NCI-H128 (cell line): Measurements from ENCODE around the gene SOCS2.
"Not testable (repeated sequence)": the region's sequence is repeated elsewhere in the genome, so short reads cannot be mapped to it uniquely, and the experiment has no call there.

Experiments
- DNase-seq: peaks from one replicate; lab custom pipeline; 2025; ENCODE audit not compliant: unreplicated experiment; lab: John Stamatoyannopoulos, UW

SOCS2 gene

GRCh38 chr12:93571925-93572711 is at the start of gene SOCS2:
Gene SOCS2 (plus strand): TSS chr12:93572675. CDS start chr12:93572898, 223 bp downstream.
- DNase-seq: no peak

GRCh38 chr12:93524386-93525133 is 47.9 kb upstream of the SOCS2 start:
- no peak for DNase-seq

- no peak for DNase-seq
Observed at GRCh38 chr12:93526786-93527428, 45.6 kb upstream of the SOCS2 start.

GRCh38 chr12:93530358-93530757 is 42.1 kb upstream of the SOCS2 start:
- no peak for DNase-seq

- DNase-seq: no peak
Observed at GRCh38 chr12:93533310-93533709, 39.2 kb upstream of the SOCS2 start.

- DNase-seq: no peak
Observed at GRCh38 chr12:93536111-93536765, 36.2 kb upstream of the SOCS2 start.

- no peak for DNase-seq
Observed at GRCh38 chr12:93536766-93537488, 35.5 kb upstream of the SOCS2 start.

GRCh38 chr12:93537769-93538168 is 34.7 kb upstream of the SOCS2 start:
- no peak for DNase-seq

- no peak for DNase-seq
Observed at GRCh38 chr12:93539821-93540220, 32.7 kb upstream of the SOCS2 start.

GRCh38 chr12:93540466-93540865 is 32.0 kb upstream of the SOCS2 start:
- no peak for DNase-seq

GRCh38 chr12:93541578-93542225 is 30.8 kb upstream of the SOCS2 start:
- DNase-seq: no peak

GRCh38 chr12:93547778-93548177 is 24.7 kb upstream of the SOCS2 start:
- DNase-seq: no peak

GRCh38 chr12:93549174-93549573 is 23.3 kb upstream of the SOCS2 start:
- no peak for DNase-seq

GRCh38 chr12:93550748-93551611 is 21.5 kb upstream of the SOCS2 start:
- no peak for DNase-seq

- DNase-seq: no peak
Observed at GRCh38 chr12:93552427-93552826, 20.0 kb upstream of the SOCS2 start.

GRCh38 chr12:93557879-93558278 is 14.6 kb upstream of the SOCS2 start:
- DNase-seq: not testable (repeated sequence)

GRCh38 chr12:93558685-93559084 is 13.8 kb upstream of the SOCS2 start:
- not testable (repeated sequence) for DNase-seq

GRCh38 chr12:93563807-93564538 is 8.5 kb upstream of the SOCS2 start:
- no peak for DNase-seq

- no peak for DNase-seq
Observed at GRCh38 chr12:93565760-93566159, 6.7 kb upstream of the SOCS2 start.
